K562 (cell line): ENCODE data around the gene RELL1. TPM values are rescaled to one million over a fixed set of nuclear protein-coding genes. Genes with fewer than 3 reads are reported as not detected.

Experiments used
- ATAC-seq: fragments of 200-7000 bp; cut with Tn5 transposase; 3 replicates; pipeline ENCODE4 v1.9.1; 2020; ENCODE audit warnings: moderate library complexity
- BruUV-seq: library from RNA; stranded (reverse); fragments of 400-500 nt; replicated peaks from 2 replicates; lab custom pipeline; 2021; lab: Mats Ljungman, UMichigan
- CTCF ChIA-PET: fragments of 300-600 bp; formaldehyde crosslinking; extraction: SDS; loops from one replicate; lab custom pipeline; 2021; ENCODE audit warnings: low intra/inter-chr PET ratio; lab: Yijun Ruan, JAX
- POLR2A ChIA-PET: fragments of 300-600, 350-650 bp; sonication (Branson Sonifier 250); formaldehyde crosslinking; extraction: SDS; loops from one replicate; lab custom pipeline; 2021; ENCODE audit warnings: antibody characterized with exemption, inconsistent platforms; lab: Yijun Ruan, JAX
- DNase-seq, 4 experiments: peaks; one replicate each; pipeline versions ENCODE4 v3.0.0 to v3.0.0-alpha.2; 2011 to 2018; ENCODE audit warnings: low spot score in 3 of 4, mixed read lengths in 3 of 4; ENCODE audit errors: extremely low read depth in 1 of 4
- FAIRE-seq: peaks from 2 replicates; lab custom pipeline; 2011; peaks lifted over from hg19 to GRCh38; lab: Jason Lieb, UNC
- H2AFZ ChIP-seq: 2 replicates; pipeline ENCODE4 v1.6.0; 2011; ENCODE audit warnings: low read depth, low read length, control low read depth, inconsistent platforms
- H3K27ac ChIP-seq: fragments of 200-600 bp; 3 replicates; pipeline ENCODE4 v1.8.0; 2011; ENCODE audit warnings: low read depth, mild to moderate bottlenecking, control low read depth, inconsistent platforms, low read length, moderate library complexity, mixed read lengths; ENCODE audit errors: extremely low read depth
- H3K27me3 ChIP-seq, 2 experiments: fragments of 300-600 bp in 1 of 2; 2 replicates in 1 of 2; 3 replicates in 1 of 2; pipeline versions ENCODE4 v1.6.0 to v1.8.0; 2011; ENCODE audit warnings: inconsistent platforms in 2 of 2, low read length in 2 of 2, mild to moderate bottlenecking in 1 of 2, mixed read lengths in 1 of 2, moderate library complexity in 1 of 2; ENCODE audit not compliant: control insufficient read depth in 2 of 2, insufficient read depth in 2 of 2
- H3K36me3 ChIP-seq: fragments of 300-600 bp; 3 replicates; pipeline ENCODE4 v1.8.0; 2011; ENCODE audit warnings: mild to moderate bottlenecking, low read length, inconsistent platforms; ENCODE audit not compliant: control insufficient read depth, insufficient read depth
- H3K4me1 ChIP-seq, 2 experiments: fragments of 200-600 bp in 1 of 2; replicated peaks in 1 of 2; 2 replicates in 1 of 2; 3 replicates in 1 of 2; pipeline versions ENCODE4 v1.5.1 to v1.8.0; 2011; ENCODE audit warnings: inconsistent platforms in 2 of 2, low read length in 2 of 2, mild to moderate bottlenecking in 1 of 2, mixed read lengths in 1 of 2, moderate library complexity in 1 of 2; ENCODE audit not compliant: control insufficient read depth in 2 of 2, insufficient read depth in 2 of 2
- H3K4me2 ChIP-seq: 2 replicates; pipeline ENCODE4 v1.6.1; 2011; ENCODE audit warnings: low read length, control low read depth, inconsistent platforms, mixed read lengths; ENCODE audit not compliant: insufficient read depth
- H3K4me3 ChIP-seq: fragments of 200-600 bp; sonication (generic), shearing (Covaris generic); 2 replicates; pipeline ENCODE4 v1.5.1; 2016; ENCODE audit warnings: control low read depth, inconsistent platforms
- H3K79me2 ChIP-seq: fragments of 200-600 bp; 3 replicates; pipeline ENCODE4 v1.8.0; 2011; ENCODE audit warnings: low read length, inconsistent platforms; ENCODE audit not compliant: control insufficient read depth, insufficient read depth
- H3K9ac ChIP-seq, 2 experiments: 2 replicates each; pipeline versions ENCODE4 v1.6.0 to v1.6.1; 2011; ENCODE audit warnings: low read depth in 2 of 2, low read length in 2 of 2, control low read depth in 1 of 2, inconsistent platforms in 1 of 2, mild to moderate bottlenecking in 1 of 2, mixed read lengths in 1 of 2; ENCODE audit not compliant: insufficient read depth in 1 of 2
- H3K9me1 ChIP-seq: one replicate; pipeline ENCODE4 v1.6.0; 2011; ENCODE audit warnings: inconsistent platforms, mild to moderate bottlenecking, low read length, moderate library complexity; ENCODE audit not compliant: control insufficient read depth, insufficient read depth
- H3K9me3 ChIP-seq: replicated peaks from 2 replicates; pipeline ENCODE4 v1.5.1; 2011; ENCODE audit warnings: low read depth, low read length, inconsistent platforms; ENCODE audit not compliant: control insufficient read depth, insufficient read depth
- H4K20me1 ChIP-seq: replicated peaks from 2 replicates; pipeline ENCODE4 v1.6.1; 2011; ENCODE audit warnings: low read length, inconsistent platforms, mixed read lengths; ENCODE audit not compliant: control insufficient read depth, insufficient read depth
- E2F4 ChIP-seq: sonication (generic); formaldehyde crosslinking; IDR thresholded peaks from 2 replicates; pipeline ENCODE4 v1.8.0; 2022; ENCODE audit warnings: mild to moderate bottlenecking, low read depth, missing genetic modification reagents
- MTA3 ChIP-seq: fragments of 450-650 bp; formaldehyde crosslinking; IDR thresholded peaks from 2 replicates; pipeline ENCODE4 v1.6.1; 2017; ENCODE audit warnings: mild to moderate bottlenecking, borderline replicate concordance
- NEUROD1 ChIP-seq: fragments of 150-350 bp; IDR thresholded peaks from 2 replicates; pipeline ENCODE4 v1.6.1; 2014; ENCODE audit warnings: borderline replicate concordance, low read length, low read depth; ENCODE audit not compliant: partially characterized antibody
- POLR2B ChIP-seq: fragments of 450-650 bp; IDR thresholded peaks from 2 replicates; pipeline ENCODE4 v1.6.1; 2018; ENCODE audit warnings: low read depth; ENCODE audit not compliant: partially characterized antibody
- RBBP5 ChIP-seq: fragments of 200-600 bp; sonication (generic); IDR thresholded peaks from 2 replicates; pipeline ENCODE4 v1.6.1; 2012; ENCODE audit warnings: borderline replicate concordance, mild to moderate bottlenecking, low read length, control low read depth, inconsistent platforms; ENCODE audit not compliant: insufficient read depth, poor library complexity, severe bottlenecking
- TSHZ1 ChIP-seq: fragments of 250-450 bp; sonication (Bioruptor Pico); IDR thresholded peaks from 2 replicates; pipeline ENCODE4 v1.4.0; 2020; ENCODE audit warnings: mild to moderate bottlenecking, moderate library complexity
- WGBS: fragments of 100-300 bp; shearing (Covaris generic); methylation state at CpG from one replicate; pipeline ENCODE4 v1.1.6; 2016; ENCODE audit warnings: low coverage, mixed read lengths; ENCODE audit not compliant: insufficient coverage; ENCODE audit errors: missing lambda C conversion rate; 5-methylcytosine and 5-hydroxymethylcytosine counted together
- in situ Hi-C: fragments of 300-500 bp; cut with MboI; formaldehyde crosslinking; loops from 4 replicates; pipeline ENCODE4 v1.15.0; 2018; ENCODE audit warnings: inconsistent platforms, mixed read lengths
- intact Hi-C: fragments of 100-400 bp; cut with micrococcal nuclease; formaldehyde crosslinking; loops from 2 replicates; pipeline ENCODE4 v1.14.2; 2022
- polyA plus RNA-seq, 8 experiments: library from polyadenylated mRNA; depleted of rRNA in 4 of 8; stranded (reverse) in 5 of 8; unstranded in 3 of 8; fragments of >200 nt; fragmentation: Nextera tagmentation in 2 of 8; fragmentation: Illumina TruSeq in 1 of 8; extraction: Ambion mirVana in 2 of 8; extraction: Trizol in 1 of 8; gene quantifications; 2 replicates each; pipeline versions ENCODE4 v1.2.1 to v1.2.3, GENCODE V29; 2011 to 2014; ENCODE audit warnings: inconsistent platforms in 1 of 8, missing spikeins in 1 of 8
- total RNA-seq, 7 experiments: library from RNA; depleted of rRNA in 6 of 7; stranded (reverse); fragments of >200 nt in 6 of 7; fragmentation: Illumina TruSeq in 2 of 7; extraction: Trizol in 2 of 7; gene quantifications; 2 replicates each; pipeline versions ENCODE4 v1.2.1 to v1.2.3, GENCODE V29; 2011 to 2021; ENCODE audit warnings: low replicate concordance in 1 of 7

Gene RELL1
- total and polyA plus RNA-seq, 9 of the 15 experiments (the other 6 are each of a cell fraction or from before 2014, with no cell fraction given) = 0.06 to 3.5 (median 1.7) TPM; not detected in 1

GRCh38 chr4:37693030-37693429 lies 6.9 kb upstream of the RELL1 start:
- H4K20me1 ChIP-seq = no peaks in the 10 kb centered on the region
- CTCF ChIA-PET = no interaction called here
- POLR2A ChIA-PET = no interaction called here
- no peak overlapping the region for H2AFZ ChIP-seq
- 0% methylated on average over 2 of the region's 2 CpGs for WGBS
- no peak overlapping the region for H3K27ac ChIP-seq
- H3K79me2 ChIP-seq = no peaks in the 10 kb centered on the region
- in situ Hi-C loops = no loop called here
- H3K4me1 ChIP-seq = no peaks in the 10 kb centered on the region; a peak in 1 of 5 replicates
- DNase-seq (no peak), FAIRE-seq (no peak), ATAC-seq (no peak)
- TF ChIP-seq NEUROD1 (no peak), RBBP5 (no peak), POLR2B (no peak), TSHZ1 (CRISPR knock-in tag) (no peak), E2F4 (CRISPR knock-in tag) (no peak), MTA3 (no peak)
- H3K9me3 ChIP-seq = no peaks in the 10 kb centered on the region
- no peaks in the 10 kb centered on the region; a peak in 3 of 5 replicates for H3K27me3 ChIP-seq
- H3K9me1 ChIP-seq = no peaks in the 10 kb centered on the region
- intact Hi-C loops = no loop called here
- no peak overlapping the region for H3K4me3 ChIP-seq
- H3K9ac ChIP-seq = no peak overlapping the region
- no peaks in the 10 kb centered on the region for H3K36me3 ChIP-seq
- no TSS peak for BruUV-seq
- H3K4me2 ChIP-seq = no peak overlapping the region
